Globus pallidus (tissue), 1 donor: Measurements from ENCODE around the gene SPEG.

ENCODE experiments used
- DNase-seq: peaks from one replicate; pipeline ENCODE4 v3.0.0-alpha.2; 2015; ENCODE audit warnings: low spot score

Gene SPEG

GRCh38 chr2:219533930-219534661 is 99.5 kb downstream of the SPEG start:
- no peak for DNase-seq

- DNase-seq: no peak
Observed at GRCh38 chr2:219536425-219536824, 101.8 kb downstream of the SPEG start.

GRCh38 chr2:219536967-219537366 is 102.3 kb downstream of the SPEG start:
- no peak for DNase-seq

- DNase-seq: no peak
Observed at GRCh38 chr2:219537657-219538488, 103.2 kb downstream of the SPEG start.

GRCh38 chr2:219538504-219538951 is 103.9 kb downstream of the SPEG start:
- no peak for DNase-seq

GRCh38 chr2:219538956-219539788 is 104.5 kb downstream of the SPEG start:
- no peak for DNase-seq

- no peak for DNase-seq
Observed at GRCh38 chr2:219539926-219540678, 105.5 kb downstream of the SPEG start.

GRCh38 chr2:219540784-219541504 is 106.3 kb downstream of the SPEG start:
- no peak for DNase-seq

- peak; percentile 56 for DNase-seq
Observed at GRCh38 chr2:219541611-219542180, 107.1 kb downstream of the SPEG start.

GRCh38 chr2:219542931-219543595 is 108.4 kb downstream of the SPEG start:
- no peak for DNase-seq

GRCh38 chr2:219543596-219544358 is 109.1 kb downstream of the SPEG start, which contains the start of the genes CHPF and TMEM198:
TSS of gene CHPF (minus strand) at chr2:219543809. CDS start at chr2:219543538, 271 bp downstream.
TSS of gene TMEM198 (plus strand) at chr2:219544028. CDS start at chr2:219544728, 700 bp downstream.
- DNase-seq: peak; percentile 99

GRCh38 chr2:219544567-219544966 is 109.9 kb downstream of the SPEG start:
- no peak for DNase-seq

GRCh38 chr2:219545295-219545942 is 110.8 kb downstream of the SPEG start:
- DNase-seq: no peak

- DNase-seq: no peak
Observed at GRCh38 chr2:219545943-219546352, 111.3 kb downstream of the SPEG start.

- no peak for DNase-seq
Observed at GRCh38 chr2:219547621-219548020, 113.0 kb downstream of the SPEG start.
